PC-3 (cell line): ENCODE results near the gene SDK2. TPM values are rescaled to one million over a fixed set of nuclear protein-coding genes. Genes with fewer than 3 reads are reported as not detected.

Source experiments
- ATAC-seq: fragments of 200-7000 bp; cut with Tn5 transposase; 2 replicates; pipeline ENCODE4 v1.9.1; 2020; ENCODE audit warnings: mild to moderate bottlenecking, moderate library complexity
- BruUV-seq: library from RNA; stranded (reverse); fragments of 400-500 nt; replicated peaks from 2 replicates; lab custom pipeline; 2021; lab: Mats Ljungman, UMichigan
- CTCF ChIA-PET: fragments of 300-600 bp; sonication (Branson Sonifier 250); formaldehyde crosslinking; loops from one replicate; lab custom pipeline; 2022; ENCODE audit warnings: antibody characterized with exemption; lab: Charles Lee
- POLR2A ChIA-PET: fragments of 300-600 bp; sonication (Branson Sonifier 250); formaldehyde crosslinking; loops from one replicate; lab custom pipeline; 2022; ENCODE audit warnings: antibody characterized with exemption; ENCODE audit not compliant: unreplicated experiment; lab: Charles Lee
- DNase-seq: peaks from one replicate; pipeline ENCODE4 v3.0.0-alpha.2; 2015
- H2AFZ ChIP-seq: fragments of 300-600 bp; sonication (generic); 2 replicates; pipeline ENCODE4 v1.6.0; 2016; ENCODE audit warnings: antibody characterized with exemption, low read length
- H3F3A ChIP-seq: fragments of 300-600 bp; sonication (generic); one replicate; pipeline ENCODE4 v1.6.0; 2017; ENCODE audit warnings: antibody characterized with exemption, low read length, control low read depth, mild to moderate bottlenecking; ENCODE audit not compliant: unreplicated experiment
- H3K27ac ChIP-seq: fragments of 300-600 bp; sonication (generic); 2 replicates; pipeline ENCODE4 v1.5.1; 2016; ENCODE audit warnings: mild to moderate bottlenecking, low read length
- H3K27me3 ChIP-seq: fragments of 300-600 bp; sonication (generic); 2 replicates; pipeline ENCODE4 v1.6.1; 2016; ENCODE audit warnings: low read length, mixed read lengths
- H3K36me3 ChIP-seq: fragments of 300-600 bp; sonication (generic); 2 replicates; pipeline ENCODE4 v1.6.1; 2016; ENCODE audit warnings: low read depth, mixed run types, low read length, mixed read lengths
- H3K4me1 ChIP-seq: fragments of 300-600 bp; sonication (generic); 2 replicates; pipeline ENCODE4 v1.5.1; 2016; ENCODE audit warnings: low read length; ENCODE audit not compliant: insufficient read depth
- H3K4me2 ChIP-seq: fragments of 300-600 bp; sonication (generic); 2 replicates; pipeline ENCODE4 v1.6.0; 2016; ENCODE audit warnings: low read length
- H3K4me3 ChIP-seq: fragments of 300-600 bp; sonication (generic); 2 replicates; pipeline ENCODE4 v1.5.1; 2016; ENCODE audit warnings: mild to moderate bottlenecking, low read length, mixed read lengths
- H3K79me2 ChIP-seq: fragments of 300-600 bp; sonication (generic); 2 replicates; pipeline ENCODE4 v1.6.1; 2017; ENCODE audit warnings: low read length, mixed read lengths
- H3K9ac ChIP-seq: fragments of 300-600 bp; sonication (generic); 2 replicates; pipeline ENCODE4 v1.6.0; 2016; ENCODE audit warnings: mild to moderate bottlenecking, low read length
- H3K9me2 ChIP-seq: fragments of 300-600 bp; sonication (generic); replicated peaks from 2 replicates; pipeline ENCODE4 v1.6.1; 2016; ENCODE audit warnings: mixed run types, low read length, mixed read lengths
- H3K9me3 ChIP-seq: fragments of 300-600 bp; sonication (generic); 2 replicates; pipeline ENCODE4 v1.6.1; 2016; ENCODE audit warnings: low read length, mixed read lengths
- H4K20me1 ChIP-seq: fragments of 300-600 bp; sonication (generic); 2 replicates; pipeline ENCODE4 v1.6.1; 2016; ENCODE audit warnings: low read length, mixed read lengths
- CTCF ChIP-seq: fragments of 300-600 bp; sonication (generic); conservative IDR thresholded peaks from 2 replicates; pipeline ENCODE4 v1.5.1; 2017; ENCODE audit warnings: antibody characterized with exemption, low read depth, mild to moderate bottlenecking, low read length
- EZH2 ChIP-seq: fragments of 300-600 bp; sonication (generic); IDR thresholded peaks from one replicate; pipeline ENCODE4 v1.6.1; 2017; ENCODE audit warnings: antibody characterized with exemption, mild to moderate bottlenecking, low read length; ENCODE audit not compliant: unreplicated experiment
- EZH2phosphoT487 ChIP-seq: fragments of 300-600 bp; sonication (generic); IDR thresholded peaks from 2 replicates; pipeline ENCODE4 v1.6.1; 2018; ENCODE audit warnings: mild to moderate bottlenecking, antibody characterized with exemption, low read length, borderline replicate concordance
- intact Hi-C: fragments of 100-400 bp; cut with micrococcal nuclease; formaldehyde crosslinking; loops from 2 replicates; pipeline ENCODE4 v1.9.0; 2023
- total RNA-seq: library from RNA; depleted of rRNA; stranded (reverse); fragments of >200 nt; gene quantifications from 2 replicates; pipeline ENCODE4 v1.2.3, GENCODE V29; 2014

Gene SDK2
- total RNA-seq, 1 experiment from 2014 or later: 0.07 TPM

GRCh38 chr17:73541561-73541981, 102.7 kb downstream of the SDK2 start:
- CTCF ChIA-PET: no interaction called here
- no peaks in the 10 kb centered on the region for H3K4me1 ChIP-seq
- no peak overlapping the region for H3K4me3 ChIP-seq
- no peak for ATAC-seq
- H4K20me1 ChIP-seq: no peaks in the 10 kb centered on the region
- no peak overlapping the region for H2AFZ ChIP-seq
- no peaks in the 10 kb centered on the region for H3F3A ChIP-seq
- peaks cover 96% of the 10 kb centered on the region for H3K27me3 ChIP-seq
- POLR2A ChIA-PET: no interaction called here
- TF ChIP-seq EZH2phosphoT487 (no peak), EZH2 (no peak), CTCF (no peak)
- no peak overlapping the region for H3K27ac ChIP-seq
- H3K9me3 ChIP-seq: no peaks in the 10 kb centered on the region
- BruUV-seq: no TSS peak
- DNase-seq: no peak
- no peak overlapping the region for H3K9ac ChIP-seq
- H3K36me3 ChIP-seq: no peaks in the 10 kb centered on the region
- H3K4me2 ChIP-seq: no peak overlapping the region
- no peaks in the 10 kb centered on the region for H3K79me2 ChIP-seq
- no peaks in the 10 kb centered on the region; the same call in 1 of the 2 replicates for H3K9me2 ChIP-seq
- intact Hi-C loops: no loop called here

GRCh38 chr17:73541111-73541510, 103.1 kb downstream of the SDK2 start:
- no peak for ATAC-seq
- H3K36me3 ChIP-seq: no peaks in the 10 kb centered on the region
- no peaks in the 10 kb centered on the region; the same call in 1 of the 2 replicates for H3K9me2 ChIP-seq
- H3K4me2 ChIP-seq: no peak overlapping the region
- H3K27ac ChIP-seq: no peak overlapping the region
- no peaks in the 10 kb centered on the region for H4K20me1 ChIP-seq
- no peaks in the 10 kb centered on the region for H3F3A ChIP-seq
- ChIA-PET POLR2A (no interaction called here), CTCF (no interaction called here)
- no peaks in the 10 kb centered on the region for H3K79me2 ChIP-seq
- H2AFZ ChIP-seq: no peak overlapping the region
- H3K27me3 ChIP-seq: peaks cover 96% of the 10 kb centered on the region
- H3K9ac ChIP-seq: no peak overlapping the region
- no peak for TF ChIP-seq CTCF
- no peak for TF ChIP-seq EZH2
- no peak for TF ChIP-seq EZH2phosphoT487
- no peak for DNase-seq
- intact Hi-C loops: no loop called here
- no TSS peak for BruUV-seq
- no peak overlapping the region for H3K4me3 ChIP-seq
- H3K9me3 ChIP-seq: no peaks in the 10 kb centered on the region
- no peaks in the 10 kb centered on the region for H3K4me1 ChIP-seq

GRCh38 chr17:73539166-73539565, 105.1 kb downstream of the SDK2 start:
- H2AFZ ChIP-seq: no peak overlapping the region
- no peaks in the 10 kb centered on the region; the same call in 1 of the 2 replicates for H3K9me2 ChIP-seq
- no peaks in the 10 kb centered on the region for H3K9me3 ChIP-seq
- intact Hi-C loops: no loop called here
- CTCF ChIA-PET: no interaction called here
- no peaks in the 10 kb centered on the region for H3F3A ChIP-seq
- POLR2A ChIA-PET: no interaction called here
- H4K20me1 ChIP-seq: no peaks in the 10 kb centered on the region
- DNase-seq: no peak
- no peak overlapping the region for H3K9ac ChIP-seq
- no peak for TF ChIP-seq EZH2
- TF ChIP-seq CTCF: no peak
- no peak for TF ChIP-seq EZH2phosphoT487
- H3K4me2 ChIP-seq: no peak overlapping the region
- no peaks in the 10 kb centered on the region for H3K4me1 ChIP-seq
- no peaks in the 10 kb centered on the region for H3K79me2 ChIP-seq
- H3K27ac ChIP-seq: no peak overlapping the region
- no peaks in the 10 kb centered on the region for H3K36me3 ChIP-seq
- peaks cover 95% of the 10 kb centered on the region for H3K27me3 ChIP-seq
- no peak for ATAC-seq
- no TSS peak for BruUV-seq
- no peak overlapping the region for H3K4me3 ChIP-seq
